PC-9 (cell line): ENCODE results near the gene SLC37A3.

Experiments
- CTCF ChIP-seq: fragments of 200-600 bp; sonication (generic); conservative IDR thresholded peaks from 2 replicates; pipeline ENCODE4 v1.6.1; 2017; ENCODE audit warnings: mixed run types, antibody characterized with exemption, mild to moderate bottlenecking, moderate library complexity
- EZH2 ChIP-seq: fragments of 200-600 bp; sonication (generic); IDR thresholded peaks from 2 replicates; pipeline ENCODE4 v1.8.0; 2017; ENCODE audit warnings: antibody characterized with exemption, low read depth

- TF ChIP-seq CTCF: no peak
- TF ChIP-seq EZH2: no peak
Measured at GRCh38 chr7:140345426-140345825, 52.9 kb downstream of the SLC37A3 start.
